ENCODE data around the gene ZNF561.
"Not testable (repeated sequence)": the region's sequence is repeated elsewhere in the genome, so short reads cannot be mapped to it uniquely, and the experiment has no call there.

ZNF561 gene

DNA sequence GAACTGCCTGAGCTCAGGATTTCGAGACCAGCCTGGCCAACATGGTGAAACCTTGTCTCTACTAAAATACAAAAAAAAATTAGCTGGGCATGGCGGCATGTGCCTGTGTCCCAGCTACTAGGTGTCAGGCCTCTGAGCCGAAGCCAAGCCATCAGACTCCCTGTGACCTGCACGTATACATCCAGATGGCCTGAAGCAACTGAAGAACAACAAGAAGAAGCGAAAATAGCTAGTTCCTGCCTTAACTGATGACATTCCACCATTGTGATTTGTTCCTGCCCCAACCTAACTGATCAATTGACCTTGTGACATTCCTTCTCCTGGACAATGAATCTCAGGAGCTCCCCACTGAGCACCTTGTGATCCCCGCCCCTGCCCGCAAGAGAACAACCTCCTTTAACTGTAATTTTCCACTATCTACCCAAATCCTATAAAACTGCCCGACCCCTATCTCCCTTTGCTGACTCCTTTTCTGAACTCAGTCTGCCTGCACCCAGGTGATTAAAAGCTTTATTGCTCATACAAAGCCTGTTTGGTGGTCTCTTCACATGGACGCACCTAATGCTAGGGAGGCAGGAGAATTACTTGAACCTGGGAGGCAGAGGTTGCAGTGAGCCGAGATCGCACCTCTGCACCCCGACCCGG lies 38.8 kb downstream of the ZNF561 start:
- in situ Hi-C loops (cut with MboI; ENCODE audit: low sequenced_read_pairs), result not testable (repeated sequence)

DNA sequence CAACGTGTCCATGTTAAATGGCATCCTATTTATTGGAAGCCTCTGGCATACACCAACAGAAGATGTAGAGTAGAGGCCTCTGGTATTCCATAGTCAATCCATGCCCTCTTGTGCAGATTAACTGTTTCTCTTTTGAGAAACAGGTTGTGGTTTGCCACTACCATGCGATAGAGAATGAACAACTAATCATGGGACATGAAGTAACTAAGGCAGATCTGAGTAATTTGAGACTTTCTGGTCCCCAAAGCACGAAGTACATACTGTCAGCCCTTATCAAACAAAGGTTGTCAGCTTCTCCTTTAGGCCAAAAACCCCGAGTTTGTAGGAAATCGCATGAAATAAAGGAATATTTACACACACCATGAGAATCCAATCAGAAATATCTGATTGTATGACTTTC lies 40.3 kb downstream of the ZNF561 start:
- in situ Hi-C loops (cut with MboI; ENCODE audit: low sequenced_read_pairs), result no loop called here

DNA sequence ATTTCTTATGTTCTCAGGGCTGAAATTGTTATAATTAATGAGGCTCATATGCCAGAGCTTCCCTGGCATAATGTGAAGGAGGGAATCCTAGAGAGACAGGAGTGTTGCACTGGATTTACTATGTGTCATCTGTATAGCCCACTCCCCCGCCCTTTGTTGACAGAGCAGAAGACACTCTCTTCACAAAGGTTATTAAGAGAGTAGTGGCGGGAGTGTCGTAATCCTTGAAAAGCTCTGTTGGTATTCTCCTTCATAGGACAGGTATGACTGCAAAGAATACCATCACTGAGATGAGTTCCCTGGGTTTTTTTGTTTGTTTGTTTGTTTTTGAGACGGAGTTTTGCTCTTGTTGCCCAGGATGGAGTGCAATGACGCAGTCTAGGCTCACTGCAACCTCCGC lies 50.8 kb downstream of the ZNF561 start:
- in situ Hi-C loops (cut with MboI; ENCODE audit: low sequenced_read_pairs), result no loop called here

DNA sequence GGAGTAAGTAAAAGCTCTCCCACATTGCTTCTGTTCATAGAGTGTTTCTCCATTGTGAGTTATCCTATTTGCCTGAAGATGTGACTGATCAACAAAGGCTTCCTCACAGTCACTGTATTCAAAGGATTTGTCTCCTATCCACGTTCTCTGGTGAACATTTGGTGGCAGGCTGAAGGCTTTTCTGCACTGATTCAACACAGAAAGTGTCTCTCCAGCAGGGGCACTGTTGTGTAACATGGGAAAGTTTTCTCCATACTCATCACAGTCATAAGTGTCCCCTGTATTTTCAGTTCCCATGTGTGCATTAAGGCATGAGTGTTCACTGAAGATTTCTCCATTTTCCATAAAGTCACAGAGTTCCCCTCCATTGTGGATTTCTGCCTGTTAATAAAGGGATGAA lies 54.3 kb downstream of the ZNF561 start:
- in situ Hi-C loops (cut with MboI; ENCODE audit: low sequenced_read_pairs), result no loop called here

DNA sequence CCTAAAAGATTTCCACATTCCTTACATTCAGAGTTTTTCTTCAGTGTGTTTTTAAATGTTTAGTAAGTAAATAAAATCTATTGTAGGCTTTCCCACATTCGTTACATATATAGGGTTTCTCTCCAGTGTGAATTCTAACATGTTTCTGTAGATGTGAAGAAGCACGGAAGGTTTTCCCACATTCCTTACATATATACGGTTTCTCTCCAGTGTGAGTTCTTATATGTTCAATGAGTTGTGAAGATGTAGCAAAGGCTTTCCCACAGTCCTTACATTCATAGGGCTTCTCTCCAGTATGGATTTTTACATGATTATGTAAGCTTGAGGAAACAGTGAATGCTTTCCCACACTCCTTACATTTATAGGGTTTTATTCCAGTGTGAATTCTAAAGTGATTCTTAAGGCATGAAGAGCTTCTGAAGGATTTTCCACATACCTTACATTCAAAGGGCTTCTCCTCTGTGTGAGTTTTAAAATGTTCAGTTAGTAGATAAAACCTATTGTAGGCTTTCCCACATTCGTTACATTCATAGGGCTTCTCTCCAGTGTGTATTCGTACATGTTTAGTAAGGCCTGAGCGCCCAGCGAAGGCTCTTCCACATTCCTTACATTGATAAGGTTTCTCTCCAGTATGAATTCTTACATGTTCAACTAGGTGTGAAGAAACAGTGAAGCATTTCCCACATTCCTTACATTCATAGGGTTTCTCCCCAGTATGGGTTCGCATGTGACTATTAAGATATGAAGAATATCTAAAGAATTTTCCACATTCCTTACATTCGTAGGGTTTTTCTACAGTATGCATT lies 54.9 kb downstream of the ZNF561 start:
- in situ Hi-C loops (cut with MboI; ENCODE audit: low sequenced_read_pairs), result no loop called here

Measured in HL-60/S4 (cell line).